Osteoblast (primary cell): ENCODE data around the gene ESYT2. TPM values are rescaled to one million over a fixed set of nuclear protein-coding genes. Genes with fewer than 3 reads are reported as not detected.
A peak's percentile ranks its signal among the peaks of the same experiment; 100 is the strongest.

ENCODE experiments used
- DNase-seq: peaks from one replicate; pipeline ENCODE4 v3.0.0; 2011; ENCODE audit warnings: low spot score, mixed read lengths; ENCODE audit not compliant: insufficient read length; ENCODE audit errors: missing footprints
- H2AFZ ChIP-seq: 2 replicates; pipeline ENCODE4 v1.6.0; 2011; ENCODE audit warnings: mild to moderate bottlenecking, low read length
- H3K27ac ChIP-seq: 2 replicates; pipeline ENCODE4 v1.5.1; 2011; ENCODE audit warnings: mild to moderate bottlenecking, low read depth, low read length, moderate library complexity
- H3K27me3 ChIP-seq: 2 replicates; pipeline ENCODE4 v1.6.0; 2012; ENCODE audit warnings: mild to moderate bottlenecking, control low read depth, inconsistent platforms, low read length, moderate library complexity; ENCODE audit not compliant: insufficient read depth
- H3K36me3 ChIP-seq: 2 replicates; pipeline ENCODE4 v1.5.1; 2011; ENCODE audit warnings: mild to moderate bottlenecking, low read length, control low read depth, moderate library complexity; ENCODE audit not compliant: insufficient read depth
- H3K4me1 ChIP-seq: 2 replicates; pipeline ENCODE4 v1.5.1; 2011; ENCODE audit warnings: mild to moderate bottlenecking, low read length, control low read depth, moderate library complexity; ENCODE audit not compliant: insufficient read depth
- H3K4me2 ChIP-seq: 2 replicates; pipeline ENCODE4 v1.6.0; 2011; ENCODE audit warnings: mild to moderate bottlenecking, low read length; ENCODE audit not compliant: insufficient read depth
- H3K4me3 ChIP-seq: fragments of 200-600 bp; sonication (generic); 3 replicates; pipeline ENCODE4 v1.5.1; 2012; ENCODE audit warnings: mild to moderate bottlenecking, low read length, inconsistent platforms; ENCODE audit not compliant: insufficient read depth
- H3K79me2 ChIP-seq: 2 replicates; pipeline ENCODE4 v1.6.0; 2012; ENCODE audit warnings: mild to moderate bottlenecking, low read length, control low read depth, inconsistent platforms; ENCODE audit not compliant: insufficient read depth
- H3K9me3 ChIP-seq: 2 replicates; pipeline ENCODE4 v1.5.1; 2011; ENCODE audit warnings: low read depth, low read length, control low read depth
- H4K20me1 ChIP-seq: 2 replicates; pipeline ENCODE4 v1.6.0; 2012; ENCODE audit warnings: mild to moderate bottlenecking, low read length, control low read depth; ENCODE audit not compliant: insufficient read depth
- total RNA-seq: library from RNA; depleted of rRNA; stranded (reverse); fragments of >200 nt; gene quantifications from 2 replicates; pipeline ENCODE4 v1.2.3, GENCODE V29; 2012
- TF ChIP-seq, protein P1 (sequence below): IDR thresholded peaks from 2 replicates; pipeline ENCODE4 v1.5.1; 2011; ENCODE audit warnings: mild to moderate bottlenecking, low read depth, low read length, moderate library complexity; ENCODE audit errors: extremely low read depth

The ESYT2 gene
- total RNA-seq, 1 donor: 132 TPM

DNA sequence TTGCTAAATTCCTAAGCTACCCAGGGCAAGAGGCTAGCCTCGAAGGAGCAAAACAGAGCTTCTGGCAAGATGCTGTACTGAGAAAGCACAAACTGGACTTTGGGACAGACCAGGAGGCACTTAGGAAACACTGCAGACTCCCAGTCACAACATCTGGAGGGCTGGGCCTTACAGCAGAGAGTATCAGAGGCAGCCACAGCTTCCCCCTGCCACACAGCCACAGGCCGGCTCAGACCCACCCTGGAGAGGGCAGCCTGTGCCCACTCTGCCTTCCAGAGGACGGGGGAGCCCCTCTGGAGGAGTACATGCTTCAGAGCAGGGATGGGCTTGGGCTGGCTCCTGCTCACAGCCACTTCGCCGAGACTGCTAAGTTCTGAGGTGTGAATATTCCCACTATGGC is 17.4 kb downstream of the ESYT2 start:
- Histone ChIP-seq H3K4me2 (peak overlapping the region; percentile 1), H3K4me3 (no peak overlapping the region), H3K79me2 (peaks cover 96% of the 10 kb centered on the region), H4K20me1 (peaks cover 5% of the 10 kb centered on the region), H3K9me3 (no peaks in the 10 kb centered on the region), H3K27ac (peak overlapping the region; percentile 46), H2AFZ (no peak overlapping the region), H3K27me3 (no peaks in the 10 kb centered on the region), H3K4me1 (peaks cover 40% of the 10 kb centered on the region), H3K36me3 (peaks cover 7% of the 10 kb centered on the region)
- TF ChIP-seq, protein P1, sequence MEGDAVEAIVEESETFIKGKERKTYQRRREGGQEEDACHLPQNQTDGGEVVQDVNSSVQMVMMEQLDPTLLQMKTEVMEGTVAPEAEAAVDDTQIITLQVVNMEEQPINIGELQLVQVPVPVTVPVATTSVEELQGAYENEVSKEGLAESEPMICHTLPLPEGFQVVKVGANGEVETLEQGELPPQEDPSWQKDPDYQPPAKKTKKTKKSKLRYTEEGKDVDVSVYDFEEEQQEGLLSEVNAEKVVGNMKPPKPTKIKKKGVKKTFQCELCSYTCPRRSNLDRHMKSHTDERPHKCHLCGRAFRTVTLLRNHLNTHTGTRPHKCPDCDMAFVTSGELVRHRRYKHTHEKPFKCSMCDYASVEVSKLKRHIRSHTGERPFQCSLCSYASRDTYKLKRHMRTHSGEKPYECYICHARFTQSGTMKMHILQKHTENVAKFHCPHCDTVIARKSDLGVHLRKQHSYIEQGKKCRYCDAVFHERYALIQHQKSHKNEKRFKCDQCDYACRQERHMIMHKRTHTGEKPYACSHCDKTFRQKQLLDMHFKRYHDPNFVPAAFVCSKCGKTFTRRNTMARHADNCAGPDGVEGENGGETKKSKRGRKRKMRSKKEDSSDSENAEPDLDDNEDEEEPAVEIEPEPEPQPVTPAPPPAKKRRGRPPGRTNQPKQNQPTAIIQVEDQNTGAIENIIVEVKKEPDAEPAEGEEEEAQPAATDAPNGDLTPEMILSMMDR: no peak
- DNase-seq: no peak

DNA sequence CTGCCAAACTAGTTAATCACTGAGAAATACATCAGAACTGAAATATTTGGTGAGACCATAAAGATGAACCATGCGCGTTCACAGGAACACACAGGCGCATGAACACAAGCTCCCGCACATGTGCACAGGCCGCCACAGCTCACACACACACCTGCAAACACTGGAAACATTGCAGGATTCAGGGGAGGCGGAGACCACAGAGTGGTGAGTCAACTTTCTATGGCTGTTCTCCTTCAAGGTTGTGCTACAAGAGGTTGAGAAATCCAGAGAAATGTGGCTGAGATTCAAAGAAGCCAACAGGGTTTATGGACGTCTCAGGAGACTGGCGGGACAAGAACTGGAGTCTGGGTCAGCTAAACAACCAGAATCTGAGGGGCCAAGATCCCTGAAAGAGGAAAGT is 17.8 kb downstream of the ESYT2 start:
- peaks cover 5% of the 10 kb centered on the region for H4K20me1 ChIP-seq
- peaks cover 37% of the 10 kb centered on the region for H3K4me1 ChIP-seq
- peaks cover 92% of the 10 kb centered on the region for H3K79me2 ChIP-seq
- peaks cover 7% of the 10 kb centered on the region for H3K36me3 ChIP-seq
- no peaks in the 10 kb centered on the region for H3K9me3 ChIP-seq
- no peak overlapping the region for H3K4me3 ChIP-seq
- DNase-seq: peak; percentile 87
- TF ChIP-seq, protein P1: no peak
- no peaks in the 10 kb centered on the region for H3K27me3 ChIP-seq
- H2AFZ ChIP-seq: no peak overlapping the region
- peak overlapping the region; percentile 1 for H3K4me2 ChIP-seq
- peak overlapping the region; percentile 46 for H3K27ac ChIP-seq

DNA sequence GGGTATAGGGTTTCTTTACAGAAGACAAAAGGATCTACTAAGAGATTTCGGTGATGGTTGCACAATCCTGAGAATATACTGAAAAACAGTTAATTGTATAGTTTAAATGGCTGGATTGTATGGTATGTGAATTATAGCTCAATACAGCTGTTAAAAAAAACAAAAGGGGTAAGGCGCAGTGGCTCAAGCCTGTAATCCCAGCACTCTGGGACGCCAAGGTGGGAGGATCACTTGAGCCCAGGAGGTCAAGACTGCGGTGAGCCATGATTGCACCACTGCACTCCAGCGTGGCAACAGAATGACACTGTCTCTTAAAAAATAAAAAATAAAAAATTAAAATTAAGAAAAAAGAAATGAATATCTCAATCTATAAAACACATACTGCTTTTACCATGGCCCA is 18.5 kb downstream of the ESYT2 start:
- H3K4me3 ChIP-seq: no peak overlapping the region
- H4K20me1 ChIP-seq: peaks cover 5% of the 10 kb centered on the region
- no peaks in the 10 kb centered on the region for H3K9me3 ChIP-seq
- H2AFZ ChIP-seq: no peak overlapping the region
- H3K36me3 ChIP-seq: peaks cover 7% of the 10 kb centered on the region
- peak overlapping the region; percentile 46 for H3K27ac ChIP-seq
- H3K4me2 ChIP-seq: no peak overlapping the region
- TF ChIP-seq, protein P1: no peak
- no peaks in the 10 kb centered on the region for H3K27me3 ChIP-seq
- DNase-seq: no peak
- H3K79me2 ChIP-seq: peaks cover 92% of the 10 kb centered on the region
- peaks cover 31% of the 10 kb centered on the region for H3K4me1 ChIP-seq

DNA sequence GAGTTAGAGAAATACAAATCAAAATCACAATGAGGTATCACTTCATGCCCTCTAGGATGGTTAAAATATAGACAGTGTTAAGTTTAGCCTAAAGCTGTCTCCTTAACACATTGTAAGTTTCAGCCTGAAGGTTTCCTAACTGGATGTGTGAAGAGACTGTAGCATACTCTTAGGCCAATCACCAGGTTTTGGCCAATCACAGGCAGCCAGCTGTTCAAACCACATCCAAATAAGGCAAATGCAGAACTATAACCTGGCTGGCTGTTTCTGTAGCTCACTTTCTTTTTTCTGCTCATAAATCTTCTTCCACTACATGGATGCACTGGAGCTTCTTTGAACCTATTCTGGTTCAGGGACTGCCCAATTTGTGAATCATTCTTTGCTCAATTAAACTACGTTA is 19.7 kb downstream of the ESYT2 start:
- TF ChIP-seq, protein P1: no peak
- H3K27ac ChIP-seq: no peak overlapping the region
- peaks cover 92% of the 10 kb centered on the region for H3K79me2 ChIP-seq
- peaks cover 7% of the 10 kb centered on the region for H3K36me3 ChIP-seq
- no peaks in the 10 kb centered on the region for H3K27me3 ChIP-seq
- no peak overlapping the region for H3K4me2 ChIP-seq
- peaks cover 5% of the 10 kb centered on the region for H4K20me1 ChIP-seq
- H3K4me1 ChIP-seq: peaks cover 18% of the 10 kb centered on the region
- no peak overlapping the region for H3K4me3 ChIP-seq
- no peak for DNase-seq
- H2AFZ ChIP-seq: no peak overlapping the region
- no peaks in the 10 kb centered on the region for H3K9me3 ChIP-seq
